Stromal cell of bone marrow (primary cell): ENCODE measurements around the gene HK2.
"Not testable (repeated sequence)": the region's sequence is repeated elsewhere in the genome, so short reads cannot be mapped to it uniquely, and the experiment has no call there.

ENCODE experiments used
- DNase-seq: peaks from one replicate; pipeline ENCODE4 v3.0.0-alpha.2; 2012; ENCODE audit warnings: low read depth

The HK2 gene

GRCh38 chr2:74833418-74834233, at the start of gene HK2:
Gene HK2, plus strand, starts transcription at chr2:74834127. Its CDS starts 454 bp downstream, at chr2:74834581.
- peak; percentile 85 for DNase-seq

- DNase-seq, result no peak
Observed at GRCh38 chr2:74789271-74789670, 44.7 kb upstream of the HK2 start.

GRCh38 chr2:74792282-74792681, 41.6 kb upstream of the HK2 start:
- DNase-seq, result no peak

- not testable (repeated sequence) for DNase-seq
Observed at GRCh38 chr2:74794878-74795277, 39.0 kb upstream of the HK2 start.

GRCh38 chr2:74806355-74806839, 27.5 kb upstream of the HK2 start:
- DNase-seq, result no peak

GRCh38 chr2:74806920-74807319, 27.0 kb upstream of the HK2 start:
- no peak for DNase-seq

- no peak for DNase-seq
Observed at GRCh38 chr2:74812787-74813590, 20.9 kb upstream of the HK2 start.

- DNase-seq, result no peak
Observed at GRCh38 chr2:74814102-74814501, 19.8 kb upstream of the HK2 start.

- DNase-seq, result no peak
Observed at GRCh38 chr2:74815941-74816340, 18.0 kb upstream of the HK2 start.

GRCh38 chr2:74816540-74817303, 17.2 kb upstream of the HK2 start:
- DNase-seq, result no peak

GRCh38 chr2:74817304-74817675, 16.6 kb upstream of the HK2 start:
- no peak for DNase-seq

- DNase-seq, result no peak
Observed at GRCh38 chr2:74819702-74820101, 14.2 kb upstream of the HK2 start.

- DNase-seq, result no peak
Observed at GRCh38 chr2:74821177-74822126, 12.5 kb upstream of the HK2 start.

GRCh38 chr2:74822771-74823566, 11.0 kb upstream of the HK2 start:
- no peak for DNase-seq

GRCh38 chr2:74824679-74825078, 9.2 kb upstream of the HK2 start:
- DNase-seq, result no peak

GRCh38 chr2:74828543-74828942, 5.4 kb upstream of the HK2 start:
- no peak for DNase-seq

GRCh38 chr2:74831693-74832530, 2.0 kb upstream of the HK2 start:
- peak; percentile 39 for DNase-seq

GRCh38 chr2:74834234-74834791, 386 bp downstream of the HK2 start:
- not testable (repeated sequence) for DNase-seq
